HL-60 (cell line): ENCODE measurements around the gene DGUOK.

ENCODE experiments used
- GABPA ChIP-seq: IDR thresholded peaks from 2 replicates; pipeline ENCODE4 v1.6.1; 2012; ENCODE audit warnings: low read depth
- POLR2AphosphoS5 ChIP-seq: IDR thresholded peaks from 2 replicates; pipeline ENCODE4 v1.6.1; 2012; ENCODE audit warnings: low read depth
- SPI1 ChIP-seq: IDR thresholded peaks from 2 replicates; pipeline ENCODE4 v1.6.1; 2012; ENCODE audit warnings: low read depth, mild to moderate bottlenecking, borderline replicate concordance
- TF ChIP-seq, protein P1 (sequence below): IDR thresholded peaks from one replicate; pipeline ENCODE4 v1.5.1; 2011; ENCODE audit warnings: low read length, control low read depth, inconsistent platforms; ENCODE audit not compliant: insufficient read depth
- TF ChIP-seq, protein P2 (sequence below): IDR thresholded peaks from 2 replicates; pipeline ENCODE4 v1.6.1; 2012; ENCODE audit warnings: low read depth; ENCODE audit not compliant: insufficient replicate concordance

DNA sequence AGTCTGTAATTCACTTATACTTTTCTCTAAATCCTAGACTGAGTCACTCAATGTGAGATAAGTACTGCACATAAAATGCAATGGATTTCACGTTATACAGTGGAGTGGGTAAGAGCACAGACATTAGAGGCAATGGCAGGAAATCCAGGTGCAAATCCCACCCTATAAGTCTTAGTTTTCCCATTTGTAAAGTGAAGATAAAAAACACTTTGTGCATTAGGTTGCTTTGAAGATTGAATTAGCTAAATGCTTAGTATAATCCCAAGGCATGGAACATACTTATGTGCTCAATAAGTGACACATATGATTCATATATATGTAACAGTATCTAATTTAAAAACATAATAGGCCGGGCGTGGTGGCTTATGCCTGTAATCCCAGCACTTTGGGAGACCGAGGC lies 23.4 kb upstream of the DGUOK start:
- TF ChIP-seq, protein P1, sequence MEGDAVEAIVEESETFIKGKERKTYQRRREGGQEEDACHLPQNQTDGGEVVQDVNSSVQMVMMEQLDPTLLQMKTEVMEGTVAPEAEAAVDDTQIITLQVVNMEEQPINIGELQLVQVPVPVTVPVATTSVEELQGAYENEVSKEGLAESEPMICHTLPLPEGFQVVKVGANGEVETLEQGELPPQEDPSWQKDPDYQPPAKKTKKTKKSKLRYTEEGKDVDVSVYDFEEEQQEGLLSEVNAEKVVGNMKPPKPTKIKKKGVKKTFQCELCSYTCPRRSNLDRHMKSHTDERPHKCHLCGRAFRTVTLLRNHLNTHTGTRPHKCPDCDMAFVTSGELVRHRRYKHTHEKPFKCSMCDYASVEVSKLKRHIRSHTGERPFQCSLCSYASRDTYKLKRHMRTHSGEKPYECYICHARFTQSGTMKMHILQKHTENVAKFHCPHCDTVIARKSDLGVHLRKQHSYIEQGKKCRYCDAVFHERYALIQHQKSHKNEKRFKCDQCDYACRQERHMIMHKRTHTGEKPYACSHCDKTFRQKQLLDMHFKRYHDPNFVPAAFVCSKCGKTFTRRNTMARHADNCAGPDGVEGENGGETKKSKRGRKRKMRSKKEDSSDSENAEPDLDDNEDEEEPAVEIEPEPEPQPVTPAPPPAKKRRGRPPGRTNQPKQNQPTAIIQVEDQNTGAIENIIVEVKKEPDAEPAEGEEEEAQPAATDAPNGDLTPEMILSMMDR: no peak
- TF ChIP-seq POLR2AphosphoS5 (no peak), GABPA (no peak), SPI1 (no peak)
- TF ChIP-seq, protein P2, sequence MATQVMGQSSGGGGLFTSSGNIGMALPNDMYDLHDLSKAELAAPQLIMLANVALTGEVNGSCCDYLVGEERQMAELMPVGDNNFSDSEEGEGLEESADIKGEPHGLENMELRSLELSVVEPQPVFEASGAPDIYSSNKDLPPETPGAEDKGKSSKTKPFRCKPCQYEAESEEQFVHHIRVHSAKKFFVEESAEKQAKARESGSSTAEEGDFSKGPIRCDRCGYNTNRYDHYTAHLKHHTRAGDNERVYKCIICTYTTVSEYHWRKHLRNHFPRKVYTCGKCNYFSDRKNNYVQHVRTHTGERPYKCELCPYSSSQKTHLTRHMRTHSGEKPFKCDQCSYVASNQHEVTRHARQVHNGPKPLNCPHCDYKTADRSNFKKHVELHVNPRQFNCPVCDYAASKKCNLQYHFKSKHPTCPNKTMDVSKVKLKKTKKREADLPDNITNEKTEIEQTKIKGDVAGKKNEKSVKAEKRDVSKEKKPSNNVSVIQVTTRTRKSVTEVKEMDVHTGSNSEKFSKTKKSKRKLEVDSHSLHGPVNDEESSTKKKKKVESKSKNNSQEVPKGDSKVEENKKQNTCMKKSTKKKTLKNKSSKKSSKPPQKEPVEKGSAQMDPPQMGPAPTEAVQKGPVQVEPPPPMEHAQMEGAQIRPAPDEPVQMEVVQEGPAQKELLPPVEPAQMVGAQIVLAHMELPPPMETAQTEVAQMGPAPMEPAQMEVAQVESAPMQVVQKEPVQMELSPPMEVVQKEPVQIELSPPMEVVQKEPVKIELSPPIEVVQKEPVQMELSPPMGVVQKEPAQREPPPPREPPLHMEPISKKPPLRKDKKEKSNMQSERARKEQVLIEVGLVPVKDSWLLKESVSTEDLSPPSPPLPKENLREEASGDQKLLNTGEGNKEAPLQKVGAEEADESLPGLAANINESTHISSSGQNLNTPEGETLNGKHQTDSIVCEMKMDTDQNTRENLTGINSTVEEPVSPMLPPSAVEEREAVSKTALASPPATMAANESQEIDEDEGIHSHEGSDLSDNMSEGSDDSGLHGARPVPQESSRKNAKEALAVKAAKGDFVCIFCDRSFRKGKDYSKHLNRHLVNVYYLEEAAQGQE: no peak
